ENCODE measurements around the gene PEX14. TPM values are rescaled to one million over a fixed set of nuclear protein-coding genes. Genes with fewer than 3 reads are reported as not detected.

Gene PEX14
- total RNA-seq, 4 donors from 2014 or later = 8.1 to 17.8 (median 15.8) TPM

DNA sequence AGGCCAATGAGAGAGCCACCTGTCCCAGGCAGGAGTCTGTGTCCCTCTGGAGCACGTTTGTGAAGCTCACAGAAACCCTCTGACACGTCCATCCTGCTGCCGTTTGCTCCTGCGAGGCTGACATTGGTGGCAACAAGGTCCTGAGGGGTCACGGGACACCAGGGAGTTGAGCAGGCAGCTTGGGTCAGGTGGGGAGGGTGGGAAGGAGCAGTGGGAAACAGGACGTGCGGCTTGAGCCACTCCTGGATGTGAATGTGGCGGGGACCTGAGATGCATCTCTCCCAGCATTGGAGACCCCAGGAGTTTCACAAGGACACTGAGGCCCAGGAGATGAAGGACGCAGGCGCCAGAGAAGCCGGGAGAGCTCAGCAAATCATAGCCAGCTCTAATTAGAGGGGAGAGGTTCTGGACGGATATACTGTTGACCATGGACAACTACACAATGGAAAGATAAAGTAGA is 149.0 kb downstream of the PEX14 start:
- no peaks in the 10 kb centered on the region for H3K9me3 ChIP-seq
- no peak for DNase-seq
- no peak overlapping the region for H3K27ac ChIP-seq
- H3K36me3 ChIP-seq = peaks cover 0 to 22% of the 10 kb centered on the region in 2 donors
- intact Hi-C loops (cut with DNase I; ENCODE audit: low total_unique reads) = no loop called here
- no peaks in the 10 kb centered on the region for H3K27me3 ChIP-seq
- TF ChIP-seq POLR2A (IDR thresholded peaks at IDR 0.05) (no peak), CTCF (IDR thresholded peaks at IDR 0.05 in 4 of 5, conservative IDR thresholded peaks at IDR 0.05 in 1 of 5) (no peak)
- in situ Hi-C loops (cut with MboI; ENCODE audit: low sequenced_read_pairs in 4 of 4) = no loop called here
- H3K4me1 ChIP-seq = peaks cover 2 to 4% of the 10 kb centered on the region in 2 donors
- no peak for ATAC-seq
- no peak overlapping the region for H3K4me3 ChIP-seq

GRCh38 chr1:10624256-10625050 is 149.7 kb downstream of the PEX14 start:
- Histone ChIP-seq H3K9me3 (no peaks in the 10 kb centered on the region), H3K4me1 (peaks cover 4 to 5% of the 10 kb centered on the region in 2 donors), H3K4me3 (no peak overlapping the region), H3K27me3 (no peaks in the 10 kb centered on the region), H3K27ac (no peak overlapping the region), H3K36me3 (peaks cover 0 to 22% of the 10 kb centered on the region in 2 donors)
- in situ Hi-C loops (cut with MboI; ENCODE audit: low sequenced_read_pairs in 4 of 4) = no loop called here
- TF ChIP-seq POLR2A (IDR thresholded peaks at IDR 0.05) (no peak), CTCF (IDR thresholded peaks at IDR 0.05 in 4 of 5, conservative IDR thresholded peaks at IDR 0.05 in 1 of 5) (no peak)
- no peak for DNase-seq
- ATAC-seq = no peak
- intact Hi-C loops (cut with DNase I; ENCODE audit: low total_unique reads) = no loop called here

GRCh38 chr1:10625076-10625475 is 150.3 kb downstream of the PEX14 start:
- Histone ChIP-seq H3K9me3 (no peaks in the 10 kb centered on the region), H3K27ac (no peak overlapping the region), H3K4me1 (peaks cover 4 to 5% of the 10 kb centered on the region in 2 donors), H3K4me3 (no peak overlapping the region), H3K36me3 (peaks cover 0 to 22% of the 10 kb centered on the region in 2 donors), H3K27me3 (no peaks in the 10 kb centered on the region)
- in situ Hi-C loops (cut with MboI; ENCODE audit: low sequenced_read_pairs in 4 of 4) = no loop called here
- DNase-seq = no peak
- intact Hi-C loops (cut with DNase I; ENCODE audit: low total_unique reads) = no loop called here
- no peak for TF ChIP-seq CTCF (IDR thresholded peaks at IDR 0.05 in 4 of 5, conservative IDR thresholded peaks at IDR 0.05 in 1 of 5)
- ATAC-seq = no peak

- H3K27ac ChIP-seq = no peak overlapping the region
- in situ Hi-C loops (cut with MboI; ENCODE audit: low sequenced_read_pairs in 4 of 4) = no loop called here
These were observed 150.8 kb downstream of the PEX14 start for GRCh38 chr1:10625554-10625953.

More at GRCh38 chr1:10625554-10625953, 150.8 kb downstream of the PEX14 start:
- intact Hi-C loops (cut with DNase I; ENCODE audit: low total_unique reads) = no loop called here
- TF ChIP-seq CTCF (IDR thresholded peaks at IDR 0.05 in 4 of 5, conservative IDR thresholded peaks at IDR 0.05 in 1 of 5) (no peak), POLR2A (IDR thresholded peaks at IDR 0.05) (no peak)
- H3K4me3 ChIP-seq = no peak overlapping the region
- no peak for DNase-seq
- H3K9me3 ChIP-seq = no peaks in the 10 kb centered on the region
- peaks cover 4 to 5% of the 10 kb centered on the region in 2 donors for H3K4me1 ChIP-seq
- H3K36me3 ChIP-seq = peaks cover 0 to 22% of the 10 kb centered on the region in 2 donors
- H3K27me3 ChIP-seq = no peaks in the 10 kb centered on the region
- no peak for ATAC-seq
